Adipose tissue (tissue), 3 donors: ENCODE measurements around the gene TMCC3. TPM values are rescaled to one million over a fixed set of nuclear protein-coding genes. Genes with fewer than 3 reads are reported as not detected.

ENCODE experiments used
- H3K27ac ChIP-seq: one replicate; pipeline ENCODE4 v1.5.1; 2013; ENCODE audit warnings: low read depth, low read length
- WGBS, 3 donors: extraction: QIAGEN DNeasy Blood & Tissue Kit; methylation state at CpG; one replicate each; pipeline ENCODE4 v1.1.7; 2013; 5-methylcytosine and 5-hydroxymethylcytosine counted together
- polyA plus RNA-seq, 3 donors: library from polyadenylated mRNA; stranded (reverse); fragments of 200-250 nt; gene quantifications; one replicate each; pipeline ENCODE4 v1.2.3, GENCODE V29; 2013
- donor health status: healthy with polysubstance abuse.
- donor health status: Bipolar disorder and iron deficiency.
- donor health status: healthy.

The TMCC3 gene
- polyA plus RNA-seq, 3 donors = 1.9 to 4.1 (median 3.8) TPM

- no peak overlapping the region for H3K27ac ChIP-seq
- 30 to 78% (median 39%) methylated on average over 9 of the region's 9 CpGs for WGBS, 3 donors
Measured at GRCh38 chr12:94676031-94676641, 25.8 kb upstream of the TMCC3 start.

- WGBS, 3 donors = 13 to 72% (median 23%) methylated on average over 6 of the region's 6 CpGs
- H3K27ac ChIP-seq = no peak overlapping the region
Measured at GRCh38 chr12:94674835-94675234, 24.5 kb upstream of the TMCC3 start.

- WGBS, 3 donors = 4 to 34% (median 19%) methylated on average over 2 of the region's 2 CpGs
Measured at GRCh38 chr12:94674051-94674451, 23.7 kb upstream of the TMCC3 start.

GRCh38 chr12:94673496-94673895 is 23.1 kb upstream of the TMCC3 start:
- WGBS, 3 donors = 56 to 78% (median 65%) methylated on average over 4 of the region's 4 CpGs
- no peak overlapping the region for H3K27ac ChIP-seq

More at GRCh38 chr12:94674051-94674451, 23.7 kb upstream of the TMCC3 start:
- no peak overlapping the region for H3K27ac ChIP-seq

GRCh38 chr12:94671917-94672316 is 21.6 kb upstream of the TMCC3 start:
- WGBS, 3 donors = 71 to 98% (median 73%) methylated on average over 1 of the region's 1 CpG
- H3K27ac ChIP-seq = no peak overlapping the region

- WGBS, 3 donors = 81 to 88% (median 83%) methylated on average over 2 of the region's 2 CpGs
- no peak overlapping the region for H3K27ac ChIP-seq
Measured at GRCh38 chr12:94670898-94671297, 20.5 kb upstream of the TMCC3 start.

GRCh38 chr12:94670075-94670474 is 19.7 kb upstream of the TMCC3 start:
- WGBS, 3 donors = 79 to 93% (median 91%) methylated on average over 6 of the region's 6 CpGs
- no peak overlapping the region for H3K27ac ChIP-seq

- no peak overlapping the region for H3K27ac ChIP-seq
- WGBS, 3 donors = 82 to 93% (median 89%) methylated on average over 6 of the region's 6 CpGs
Measured at GRCh38 chr12:94667031-94667540, 16.7 kb upstream of the TMCC3 start.

- H3K27ac ChIP-seq = no peak overlapping the region
- WGBS, 3 donors = 36 to 82% (median 81%) methylated on average over 2 of the region's 2 CpGs
Measured at GRCh38 chr12:94666158-94666557, 15.8 kb upstream of the TMCC3 start.

- WGBS, 3 donors = 67 to 84% (median 81%) methylated on average over 4 of the region's 4 CpGs
- no peak overlapping the region for H3K27ac ChIP-seq
Measured at GRCh38 chr12:94663702-94664101, 13.3 kb upstream of the TMCC3 start.

GRCh38 chr12:94663071-94663470 is 12.7 kb upstream of the TMCC3 start:
- WGBS, 3 donors = 70 to 74% (median 72%) methylated on average over 4 of the region's 4 CpGs
- H3K27ac ChIP-seq = no peak overlapping the region

GRCh38 chr12:94660436-94660835 is 10.1 kb upstream of the TMCC3 start:
- 76 to 81% (median 76%) methylated on average over 3 of the region's 3 CpGs for WGBS, 3 donors

GRCh38 chr12:94659346-94659930 is 9.1 kb upstream of the TMCC3 start:
- H3K27ac ChIP-seq = no peak overlapping the region
- 67 to 76% (median 74%) methylated on average over 3 of the region's 3 CpGs for WGBS, 3 donors

More at GRCh38 chr12:94660436-94660835, 10.1 kb upstream of the TMCC3 start:
- no peak overlapping the region for H3K27ac ChIP-seq

- 10 to 27% (median 18%) methylated on average over 1 of the region's 1 CpG for WGBS, 3 donors
- H3K27ac ChIP-seq = no peak overlapping the region
Measured at GRCh38 chr12:94658931-94659330, 8.6 kb upstream of the TMCC3 start.

GRCh38 chr12:94656556-94656955 is 6.2 kb upstream of the TMCC3 start:
- no peak overlapping the region for H3K27ac ChIP-seq
- 95 to 97% (median 96%) methylated on average over 4 of the region's 4 CpGs for WGBS, 3 donors

GRCh38 chr12:94649349-94650142 is 811 bp downstream of the TMCC3 start:
- WGBS, 3 donors = 3 to 6% (median 6%) methylated on average over 56 to 72 of the region's 72 CpGs
- H3K27ac ChIP-seq = no peak overlapping the region

- no peak overlapping the region for H3K27ac ChIP-seq
- 79 to 82% (median 81%) methylated on average over 4 of the region's 4 CpGs for WGBS, 3 donors
Measured at GRCh38 chr12:94648578-94648977, 1.8 kb downstream of the TMCC3 start.

- 45 to 79% (median 46%) methylated on average over 14 of the region's 14 CpGs for WGBS, 3 donors
- H3K27ac ChIP-seq = no peak overlapping the region
Measured at GRCh38 chr12:94644141-94644979, 6.0 kb downstream of the TMCC3 start.
